ENCODE measurements around the gene XYLT2. TPM values are rescaled to one million over a fixed set of nuclear protein-coding genes. Genes with fewer than 3 reads are reported as not detected.

XYLT2 gene
- total and polyA plus RNA-seq, 2 experiments from 2014 or later: 14.2 to 44.9 TPM

DNA sequence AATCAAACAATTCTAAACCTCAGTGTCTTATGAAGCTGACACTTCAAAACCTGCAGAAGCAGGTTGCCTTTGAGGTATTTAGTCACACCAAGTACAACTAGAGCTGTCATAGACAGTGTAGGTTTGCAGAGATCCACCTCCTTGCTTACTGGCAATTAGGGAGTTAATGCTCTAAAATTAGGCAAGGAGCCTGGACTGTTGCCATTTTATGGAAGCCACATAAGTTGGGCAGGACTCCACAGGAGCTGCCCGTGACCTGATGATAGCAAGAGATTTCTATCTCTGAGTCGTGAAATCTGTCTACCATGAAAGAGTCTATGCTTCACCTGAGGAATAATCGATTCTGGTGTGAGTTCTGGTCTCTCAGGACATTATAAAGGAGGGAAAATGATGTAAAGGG, 36.0 kb downstream of the XYLT2 start (continued):
- TF ChIP-seq NANOG (IDR thresholded peaks at IDR 0.05; ENCODE audit: borderline replicate concordance) (no peak), ZNF114 (CRISPR knock-in tag; IDR thresholded peaks at IDR 0.05) (no peak)
- TF ChIP-seq, protein P1, sequence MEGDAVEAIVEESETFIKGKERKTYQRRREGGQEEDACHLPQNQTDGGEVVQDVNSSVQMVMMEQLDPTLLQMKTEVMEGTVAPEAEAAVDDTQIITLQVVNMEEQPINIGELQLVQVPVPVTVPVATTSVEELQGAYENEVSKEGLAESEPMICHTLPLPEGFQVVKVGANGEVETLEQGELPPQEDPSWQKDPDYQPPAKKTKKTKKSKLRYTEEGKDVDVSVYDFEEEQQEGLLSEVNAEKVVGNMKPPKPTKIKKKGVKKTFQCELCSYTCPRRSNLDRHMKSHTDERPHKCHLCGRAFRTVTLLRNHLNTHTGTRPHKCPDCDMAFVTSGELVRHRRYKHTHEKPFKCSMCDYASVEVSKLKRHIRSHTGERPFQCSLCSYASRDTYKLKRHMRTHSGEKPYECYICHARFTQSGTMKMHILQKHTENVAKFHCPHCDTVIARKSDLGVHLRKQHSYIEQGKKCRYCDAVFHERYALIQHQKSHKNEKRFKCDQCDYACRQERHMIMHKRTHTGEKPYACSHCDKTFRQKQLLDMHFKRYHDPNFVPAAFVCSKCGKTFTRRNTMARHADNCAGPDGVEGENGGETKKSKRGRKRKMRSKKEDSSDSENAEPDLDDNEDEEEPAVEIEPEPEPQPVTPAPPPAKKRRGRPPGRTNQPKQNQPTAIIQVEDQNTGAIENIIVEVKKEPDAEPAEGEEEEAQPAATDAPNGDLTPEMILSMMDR (conservative IDR thresholded peaks at IDR 0.05; ENCODE audit: low read depth in 2 of 2): no peak

DNA sequence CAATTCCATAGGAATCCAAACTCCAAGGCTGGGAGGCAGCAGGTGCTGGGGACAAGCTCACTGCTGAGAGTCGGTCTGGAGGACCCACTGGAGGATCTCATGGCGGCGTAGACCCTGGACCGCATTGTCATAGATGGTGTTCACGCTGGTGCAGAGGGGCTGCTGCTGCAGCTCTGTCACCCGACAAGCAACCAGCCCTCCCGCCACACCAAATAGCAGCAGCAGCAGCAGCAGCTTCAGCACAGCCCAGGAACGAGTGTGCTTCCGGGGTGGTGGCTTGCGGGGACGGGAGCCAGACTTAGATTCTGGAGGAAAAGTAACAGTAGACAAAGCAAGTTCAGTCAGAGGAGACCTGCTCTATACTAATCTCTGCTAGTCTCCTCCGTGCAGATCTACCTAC, 37.0 kb downstream of the XYLT2 start:
- H3K9me3 Mint-ChIP-seq: no peaks in the 10 kb centered on the region
- H3K27ac Mint-ChIP-seq: no peak overlapping the region
- Histone ChIP-seq H3K79me2 (replicated peaks; ENCODE audit: insufficient read depth) (no peaks in the 10 kb centered on the region), H3K36me3 (ENCODE audit: insufficient read depth) (peaks cover 35% of the 10 kb centered on the region), H3K4me3 (no peak overlapping the region), H3K9me2 (ENCODE audit: insufficient read depth) (no peaks in the 10 kb centered on the region), H3K27me3 (ENCODE audit: insufficient read depth) (no peaks in the 10 kb centered on the region), H3K27ac (ENCODE audit: low read depth) (no peak overlapping the region), H3F3A (replicated peaks; ENCODE audit: low read depth) (0 out of 2 replicates have a peak, but pooled peaks cover 3% of the 10 kb centered on the region), H2AFZ (no peak overlapping the region), H3K4me1 (ENCODE audit: insufficient read depth) (no peaks in the 10 kb centered on the region), H4K20me1 (replicated peaks; ENCODE audit: insufficient read depth) (peaks cover 7% of the 10 kb centered on the region; the same call in 1 of the 2 replicates), H3K4me2 (no peak overlapping the region)
- H3K4me3 Mint-ChIP-seq: no peak overlapping the region
- ATAC-seq (no peak), DNase-seq (ENCODE audit: low spot score) (no peak)
- TF ChIP-seq, protein P1 (conservative IDR thresholded peaks at IDR 0.05; ENCODE audit: low read depth in 2 of 2): no peak
- TF ChIP-seq EZH2phosphoT487 (IDR thresholded peaks at IDR 0.05; ENCODE audit: unreplicated experiment) (no peak), CREB1 (CRISPR knock-in tag; IDR thresholded peaks at IDR 0.05; ENCODE audit: low read depth) (no peak), POLR2AphosphoS5 (IDR thresholded peaks at IDR 0.05; ENCODE audit: low read depth) (no peak), STAT1 (IDR thresholded peaks at IDR 0.05; ENCODE audit: unreplicated experiment) (no peak), ZNF114 (CRISPR knock-in tag; IDR thresholded peaks at IDR 0.05) (no peak), EZH2 (IDR thresholded peaks at IDR 0.05; ENCODE audit: low read depth, unreplicated experiment) (no peak)
- TF ChIP-seq, protein P2, sequence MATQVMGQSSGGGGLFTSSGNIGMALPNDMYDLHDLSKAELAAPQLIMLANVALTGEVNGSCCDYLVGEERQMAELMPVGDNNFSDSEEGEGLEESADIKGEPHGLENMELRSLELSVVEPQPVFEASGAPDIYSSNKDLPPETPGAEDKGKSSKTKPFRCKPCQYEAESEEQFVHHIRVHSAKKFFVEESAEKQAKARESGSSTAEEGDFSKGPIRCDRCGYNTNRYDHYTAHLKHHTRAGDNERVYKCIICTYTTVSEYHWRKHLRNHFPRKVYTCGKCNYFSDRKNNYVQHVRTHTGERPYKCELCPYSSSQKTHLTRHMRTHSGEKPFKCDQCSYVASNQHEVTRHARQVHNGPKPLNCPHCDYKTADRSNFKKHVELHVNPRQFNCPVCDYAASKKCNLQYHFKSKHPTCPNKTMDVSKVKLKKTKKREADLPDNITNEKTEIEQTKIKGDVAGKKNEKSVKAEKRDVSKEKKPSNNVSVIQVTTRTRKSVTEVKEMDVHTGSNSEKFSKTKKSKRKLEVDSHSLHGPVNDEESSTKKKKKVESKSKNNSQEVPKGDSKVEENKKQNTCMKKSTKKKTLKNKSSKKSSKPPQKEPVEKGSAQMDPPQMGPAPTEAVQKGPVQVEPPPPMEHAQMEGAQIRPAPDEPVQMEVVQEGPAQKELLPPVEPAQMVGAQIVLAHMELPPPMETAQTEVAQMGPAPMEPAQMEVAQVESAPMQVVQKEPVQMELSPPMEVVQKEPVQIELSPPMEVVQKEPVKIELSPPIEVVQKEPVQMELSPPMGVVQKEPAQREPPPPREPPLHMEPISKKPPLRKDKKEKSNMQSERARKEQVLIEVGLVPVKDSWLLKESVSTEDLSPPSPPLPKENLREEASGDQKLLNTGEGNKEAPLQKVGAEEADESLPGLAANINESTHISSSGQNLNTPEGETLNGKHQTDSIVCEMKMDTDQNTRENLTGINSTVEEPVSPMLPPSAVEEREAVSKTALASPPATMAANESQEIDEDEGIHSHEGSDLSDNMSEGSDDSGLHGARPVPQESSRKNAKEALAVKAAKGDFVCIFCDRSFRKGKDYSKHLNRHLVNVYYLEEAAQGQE (IDR thresholded peaks at IDR 0.05; ENCODE audit: unreplicated experiment): no peak
- H3K27me3 Mint-ChIP-seq (ENCODE audit: insufficient read depth, low read depth, poor library complexity): peaks cover 9% of the 10 kb centered on the region
- no peaks in the 10 kb centered on the region for H3K4me1 Mint-ChIP-seq
- H3K36me3 Mint-ChIP-seq (ENCODE audit: low read depth): peaks cover 83% of the 10 kb centered on the region
